K562 (cell line): ENCODE measurements around the gene NFAM1. TPM values are rescaled to one million over a fixed set of nuclear protein-coding genes. Genes with fewer than 3 reads are reported as not detected.

Experiments used
- ATAC-seq: fragments of 200-7000 bp; cut with Tn5 transposase; 3 replicates; pipeline ENCODE4 v1.9.1; 2020; ENCODE audit warnings: moderate library complexity
- BruUV-seq: library from RNA; stranded (reverse); fragments of 400-500 nt; replicated peaks from 2 replicates; lab custom pipeline; 2021; lab: Mats Ljungman, UMichigan
- CTCF ChIA-PET: fragments of 300-600 bp; formaldehyde crosslinking; extraction: SDS; loops from one replicate; lab custom pipeline; 2021; ENCODE audit warnings: low intra/inter-chr PET ratio; lab: Yijun Ruan, JAX
- POLR2A ChIA-PET: fragments of 300-600, 350-650 bp; sonication (Branson Sonifier 250); formaldehyde crosslinking; extraction: SDS; loops from one replicate; lab custom pipeline; 2021; ENCODE audit warnings: antibody characterized with exemption, inconsistent platforms; lab: Yijun Ruan, JAX
- DNase-seq, 4 experiments: peaks; one replicate each; pipeline versions ENCODE4 v3.0.0 to v3.0.0-alpha.2; 2011 to 2018; ENCODE audit warnings: low spot score in 3 of 4, mixed read lengths in 3 of 4; ENCODE audit errors: extremely low read depth in 1 of 4
- FAIRE-seq: peaks from 2 replicates; lab custom pipeline; 2011; peaks lifted over from hg19 to GRCh38; lab: Jason Lieb, UNC
- H2AFZ ChIP-seq: 2 replicates; pipeline ENCODE4 v1.6.0; 2011; ENCODE audit warnings: low read depth, low read length, control low read depth, inconsistent platforms
- H3K27ac ChIP-seq: fragments of 200-600 bp; 3 replicates; pipeline ENCODE4 v1.8.0; 2011; ENCODE audit warnings: low read depth, mild to moderate bottlenecking, control low read depth, inconsistent platforms, low read length, moderate library complexity, mixed read lengths; ENCODE audit errors: extremely low read depth
- H3K27me3 ChIP-seq, 2 experiments: fragments of 300-600 bp in 1 of 2; 2 replicates in 1 of 2; 3 replicates in 1 of 2; pipeline versions ENCODE4 v1.6.0 to v1.8.0; 2011; ENCODE audit warnings: inconsistent platforms in 2 of 2, low read length in 2 of 2, mild to moderate bottlenecking in 1 of 2, mixed read lengths in 1 of 2, moderate library complexity in 1 of 2; ENCODE audit not compliant: control insufficient read depth in 2 of 2, insufficient read depth in 2 of 2
- H3K36me3 ChIP-seq: fragments of 300-600 bp; 3 replicates; pipeline ENCODE4 v1.8.0; 2011; ENCODE audit warnings: mild to moderate bottlenecking, low read length, inconsistent platforms; ENCODE audit not compliant: control insufficient read depth, insufficient read depth
- H3K4me1 ChIP-seq, 2 experiments: fragments of 200-600 bp in 1 of 2; replicated peaks in 1 of 2; 2 replicates in 1 of 2; 3 replicates in 1 of 2; pipeline versions ENCODE4 v1.5.1 to v1.8.0; 2011; ENCODE audit warnings: inconsistent platforms in 2 of 2, low read length in 2 of 2, mild to moderate bottlenecking in 1 of 2, mixed read lengths in 1 of 2, moderate library complexity in 1 of 2; ENCODE audit not compliant: control insufficient read depth in 2 of 2, insufficient read depth in 2 of 2
- H3K4me2 ChIP-seq: 2 replicates; pipeline ENCODE4 v1.6.1; 2011; ENCODE audit warnings: low read length, control low read depth, inconsistent platforms, mixed read lengths; ENCODE audit not compliant: insufficient read depth
- H3K4me3 ChIP-seq: fragments of 200-600 bp; sonication (generic), shearing (Covaris generic); 2 replicates; pipeline ENCODE4 v1.5.1; 2016; ENCODE audit warnings: control low read depth, inconsistent platforms
- H3K79me2 ChIP-seq: fragments of 200-600 bp; 3 replicates; pipeline ENCODE4 v1.8.0; 2011; ENCODE audit warnings: low read length, inconsistent platforms; ENCODE audit not compliant: control insufficient read depth, insufficient read depth
- H3K9ac ChIP-seq, 2 experiments: 2 replicates each; pipeline versions ENCODE4 v1.6.0 to v1.6.1; 2011; ENCODE audit warnings: low read depth in 2 of 2, low read length in 2 of 2, control low read depth in 1 of 2, inconsistent platforms in 1 of 2, mild to moderate bottlenecking in 1 of 2, mixed read lengths in 1 of 2; ENCODE audit not compliant: insufficient read depth in 1 of 2
- H3K9me1 ChIP-seq: one replicate; pipeline ENCODE4 v1.6.0; 2011; ENCODE audit warnings: inconsistent platforms, mild to moderate bottlenecking, low read length, moderate library complexity; ENCODE audit not compliant: control insufficient read depth, insufficient read depth
- H3K9me3 ChIP-seq: replicated peaks from 2 replicates; pipeline ENCODE4 v1.5.1; 2011; ENCODE audit warnings: low read depth, low read length, inconsistent platforms; ENCODE audit not compliant: control insufficient read depth, insufficient read depth
- H4K20me1 ChIP-seq: replicated peaks from 2 replicates; pipeline ENCODE4 v1.6.1; 2011; ENCODE audit warnings: low read length, inconsistent platforms, mixed read lengths; ENCODE audit not compliant: control insufficient read depth, insufficient read depth
- CHD1 ChIP-seq: fragments of 200-600 bp; sonication (generic); IDR thresholded peaks from one replicate; pipeline ENCODE4 v1.6.1; 2012; ENCODE audit warnings: mild to moderate bottlenecking, moderate library complexity, low read length, inconsistent platforms
- CLOCK ChIP-seq: fragments of 250-450 bp; sonication (Bioruptor Pico); IDR thresholded peaks from 2 replicates; pipeline ENCODE4 v1.4.0; 2020; ENCODE audit warnings: mild to moderate bottlenecking, moderate library complexity, borderline replicate concordance
- CREB3L1 ChIP-seq: fragments of 450-650 bp; IDR thresholded peaks from 2 replicates; pipeline ENCODE4 v1.6.1; 2014; ENCODE audit warnings: low read depth, mild to moderate bottlenecking, moderate library complexity, borderline replicate concordance
- FUS ChIP-seq: fragments of 200-400 bp; formaldehyde crosslinking; optimal IDR thresholded peaks from 2 replicates; pipeline ENCODE3; 2017; ENCODE audit warnings: low read depth, low read length
- HDGF ChIP-seq: fragments of 450-650 bp; IDR thresholded peaks from 2 replicates; pipeline ENCODE4 v1.6.1; 2016
- NCOA1 ChIP-seq: fragments of 450-650 bp; IDR thresholded peaks from 2 replicates; pipeline ENCODE4 v1.6.1; 2016; ENCODE audit warnings: low read depth
- NCOR1 ChIP-seq: fragments of 450-650 bp; IDR thresholded peaks from 2 replicates; pipeline ENCODE4 v1.6.1; 2016; ENCODE audit warnings: mild to moderate bottlenecking, moderate library complexity
- PHB2 ChIP-seq: fragments of 450-650 bp; IDR thresholded peaks from 2 replicates; pipeline ENCODE4 v1.6.1; 2017; ENCODE audit warnings: low read depth
- SIN3B ChIP-seq: fragments of 450-650 bp; IDR thresholded peaks from 2 replicates; pipeline ENCODE4 v1.6.1; 2017; ENCODE audit warnings: low read depth, mild to moderate bottlenecking, moderate library complexity
- ZNF384 ChIP-seq: IDR thresholded peaks from 2 replicates; pipeline ENCODE4 v1.6.1; 2012; ENCODE audit warnings: low read depth, low read length, improper control_type of control experiment
- ZNF551 ChIP-seq: fragments of 250-450 bp; sonication (Bioruptor Pico); IDR thresholded peaks from 2 replicates; pipeline ENCODE4 v1.5.0; 2021; ENCODE audit warnings: mild to moderate bottlenecking, moderate library complexity
- WGBS: fragments of 100-300 bp; shearing (Covaris generic); methylation state at CpG from one replicate; pipeline ENCODE4 v1.1.6; 2016; ENCODE audit warnings: low coverage, mixed read lengths; ENCODE audit not compliant: insufficient coverage; ENCODE audit errors: missing lambda C conversion rate; 5-methylcytosine and 5-hydroxymethylcytosine counted together
- in situ Hi-C: fragments of 300-500 bp; cut with MboI; formaldehyde crosslinking; loops from 4 replicates; pipeline ENCODE4 v1.15.0; 2018; ENCODE audit warnings: inconsistent platforms, mixed read lengths
- intact Hi-C: fragments of 100-400 bp; cut with micrococcal nuclease; formaldehyde crosslinking; loops from 2 replicates; pipeline ENCODE4 v1.14.2; 2022
- polyA plus RNA-seq, 8 experiments: library from polyadenylated mRNA; depleted of rRNA in 4 of 8; stranded (reverse) in 5 of 8; unstranded in 3 of 8; fragments of >200 nt; fragmentation: Nextera tagmentation in 2 of 8; fragmentation: Illumina TruSeq in 1 of 8; extraction: Ambion mirVana in 2 of 8; extraction: Trizol in 1 of 8; gene quantifications; 2 replicates each; pipeline versions ENCODE4 v1.2.1 to v1.2.3, GENCODE V29; 2011 to 2014; ENCODE audit warnings: inconsistent platforms in 1 of 8, missing spikeins in 1 of 8
- total RNA-seq, 7 experiments: library from RNA; depleted of rRNA in 6 of 7; stranded (reverse); fragments of >200 nt in 6 of 7; fragmentation: Illumina TruSeq in 2 of 7; extraction: Trizol in 2 of 7; gene quantifications; 2 replicates each; pipeline versions ENCODE4 v1.2.1 to v1.2.3, GENCODE V29; 2011 to 2021; ENCODE audit warnings: low replicate concordance in 1 of 7

The NFAM1 gene
- total and polyA plus RNA-seq, 9 of the 15 experiments (the other 6 are each of a cell fraction or from before 2014, with no cell fraction given) = 0.01 to 0.18 (median 0.03) TPM; not detected in 5

GRCh38 chr22:42431401-42432019 is 693 bp downstream of the NFAM1 start (continued):
- TF ChIP-seq CLOCK (CRISPR knock-in tag) = no peak
- no peak for TF ChIP-seq CHD1
- no peak for TF ChIP-seq SIN3B

- peak overlapping the region in 1 of 2 experiments; percentile 58; a peak in 2 of 4 replicates for H3K9ac ChIP-seq
- intact Hi-C loops (loop anchor here (10.0 kb wide), 1 partner anchor 56 kb away; no protein-coding TSS in a partner anchor), in situ Hi-C loops (loop anchor here (25.0 kb wide), 1 partner anchor 468 kb away; the partner anchor contains the start of genes SEPTIN3 and SMIM45)
- H4K20me1 ChIP-seq = no peaks in the 10 kb centered on the region
- H3K4me3 ChIP-seq = no peak overlapping the region
- no peaks in the 10 kb centered on the region for H3K9me3 ChIP-seq
- H3K27me3 ChIP-seq = peaks cover 0 to 25% of the 10 kb centered on the region in 2 experiments; a peak in 2 of 5 replicates
- peak overlapping the region; percentile 52 for H2AFZ ChIP-seq
- TF ChIP-seq ZNF384 (0 out of 2 replicates have a peak, but pooled peaks have one; percentile 28), NCOA1 (no peak), PHB2 (no peak), HDGF (no peak), FUS (no peak), ZNF551 (CRISPR knock-in tag) (no peak), NCOR1 (no peak), CREB3L1 (no peak)
- H3K27ac ChIP-seq = no peak overlapping the region
- H3K4me2 ChIP-seq = no peak overlapping the region
- POLR2A ChIA-PET = interaction anchor here (0.5 kb wide), 1 partner anchor 1109 kb away, joined by 4 read pairs; no protein-coding TSS in a partner anchor
- CTCF ChIA-PET = no interaction called here
- no peaks in the 10 kb centered on the region for H3K36me3 ChIP-seq
- DNase-seq (no peak), FAIRE-seq (no peak), ATAC-seq (no peak)
- peaks cover 0 to 37% of the 10 kb centered on the region in 2 experiments; a peak in 3 of 5 replicates for H3K4me1 ChIP-seq
- no peaks in the 10 kb centered on the region for H3K79me2 ChIP-seq
- no TSS peak for BruUV-seq
- 42% methylated on average over 5 of the region's 9 CpGs for WGBS
- H3K9me1 ChIP-seq = no peaks in the 10 kb centered on the region
Observed at GRCh38 chr22:42430528-42431125, 1.6 kb downstream of the NFAM1 start.
